Stimulated activated CD4-positive, alpha-beta T cell treated with anti-CD3 and anti-CD28 coated beads, Interleukin-4, amount 100 ng/mL, for 48 hours (primary cell): ENCODE data around the gene GFAP.

Source experiments
- DNase-seq, 2 donors: peaks; one replicate each; pipeline ENCODE4 v3.0.0-alpha.2; 2020; ENCODE audit warnings: low read depth in 2 of 2

Gene GFAP

GRCh38 chr17:44931376-44931775 is 16.1 kb upstream of the GFAP start:
- DNase-seq, result no peak

- DNase-seq, result no peak
Measured at GRCh38 chr17:44930667-44931066, 15.4 kb upstream of the GFAP start.

DNA sequence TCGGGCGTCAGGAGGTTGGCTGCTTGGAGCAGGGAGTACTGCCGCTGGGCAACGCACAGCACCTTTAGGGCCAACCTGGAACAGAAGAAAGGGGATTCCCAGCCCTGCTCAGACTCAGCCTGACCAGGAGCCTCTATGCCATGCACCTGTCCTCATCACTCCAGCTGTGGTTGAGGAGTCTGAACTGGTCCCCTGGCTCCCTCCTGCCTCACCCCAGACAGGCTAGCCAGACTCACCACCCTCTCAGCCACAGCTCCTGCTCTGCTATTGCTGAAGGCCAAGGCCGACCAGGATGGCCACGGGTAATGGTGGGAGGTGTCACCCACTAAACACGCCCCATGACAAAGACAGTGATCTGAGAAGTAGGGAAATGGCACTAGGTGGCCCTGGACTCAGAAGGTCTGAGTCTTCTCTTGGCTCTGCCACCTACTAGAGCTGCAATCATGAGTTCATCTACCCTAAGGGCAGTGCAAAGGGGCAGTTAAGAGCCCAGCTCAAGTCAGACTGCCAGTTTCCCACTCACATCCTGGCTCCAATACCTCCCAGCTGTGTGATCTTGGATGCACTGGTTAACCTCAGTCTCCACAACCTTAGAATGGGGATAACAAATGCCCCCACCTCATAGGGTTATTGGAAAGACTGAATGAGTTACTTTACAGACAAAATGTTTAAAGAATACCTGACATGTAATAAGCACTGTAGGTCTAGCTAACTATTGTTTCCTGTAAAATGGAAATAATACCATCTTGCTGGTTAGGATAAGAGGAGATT is 13.8 kb upstream of the GFAP start:
- no peak for DNase-seq

DNA sequence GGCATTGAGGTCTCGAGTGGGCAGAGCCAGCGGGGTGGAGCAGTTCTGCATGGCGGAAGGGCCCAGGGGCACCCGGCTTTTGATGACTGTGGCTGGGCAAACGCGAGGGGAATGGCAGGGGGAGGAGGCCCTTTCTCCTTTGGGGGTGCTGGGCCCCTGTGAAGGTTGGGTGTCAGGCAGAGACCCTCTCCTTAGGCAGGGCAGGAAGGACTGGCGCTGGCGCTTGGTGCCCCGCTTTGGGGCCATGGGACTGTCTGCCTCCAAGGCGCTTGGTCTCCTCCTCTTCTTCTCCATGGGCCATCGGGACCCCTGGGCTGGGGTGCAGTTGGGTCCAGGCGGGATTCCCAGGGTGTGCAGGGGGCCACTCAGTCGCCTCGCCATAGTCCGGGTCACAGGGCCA is 12.8 kb upstream of the GFAP start:
- DNase-seq, result no peak

- no peak for DNase-seq
Measured at GRCh38 chr17:44927696-44928095, 12.4 kb upstream of the GFAP start.

GRCh38 chr17:44926821-44927525 is 11.7 kb upstream of the GFAP start:
- DNase-seq, result no peak

GRCh38 chr17:44925731-44926697 is 10.7 kb upstream of the GFAP start:
- DNase-seq, result no peak

GRCh38 chr17:44924107-44924544 is 8.8 kb upstream of the GFAP start:
- no peak for DNase-seq

GRCh38 chr17:44922746-44923470 is 7.6 kb upstream of the GFAP start:
- no peak for DNase-seq

DNA sequence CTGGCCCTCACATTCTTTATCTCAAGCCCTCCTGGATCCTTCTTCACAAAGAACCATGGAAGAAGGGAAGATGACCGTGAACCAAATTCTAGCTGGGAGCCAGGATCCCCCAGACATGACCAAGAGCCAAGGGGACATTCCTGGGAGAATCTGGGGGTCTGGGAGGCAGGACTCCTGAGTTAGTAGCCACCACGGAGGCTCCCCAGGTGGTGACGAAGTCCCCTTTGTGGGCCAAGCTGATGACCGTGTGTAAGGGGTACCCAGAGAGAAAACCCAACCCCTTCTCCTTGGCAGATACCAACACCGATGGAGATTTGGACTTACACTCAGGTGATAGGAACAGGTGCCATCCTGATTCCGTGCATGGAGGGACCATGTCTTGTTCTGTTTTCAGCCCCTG is 6.8 kb upstream of the GFAP start:
- no peak for DNase-seq

DNA sequence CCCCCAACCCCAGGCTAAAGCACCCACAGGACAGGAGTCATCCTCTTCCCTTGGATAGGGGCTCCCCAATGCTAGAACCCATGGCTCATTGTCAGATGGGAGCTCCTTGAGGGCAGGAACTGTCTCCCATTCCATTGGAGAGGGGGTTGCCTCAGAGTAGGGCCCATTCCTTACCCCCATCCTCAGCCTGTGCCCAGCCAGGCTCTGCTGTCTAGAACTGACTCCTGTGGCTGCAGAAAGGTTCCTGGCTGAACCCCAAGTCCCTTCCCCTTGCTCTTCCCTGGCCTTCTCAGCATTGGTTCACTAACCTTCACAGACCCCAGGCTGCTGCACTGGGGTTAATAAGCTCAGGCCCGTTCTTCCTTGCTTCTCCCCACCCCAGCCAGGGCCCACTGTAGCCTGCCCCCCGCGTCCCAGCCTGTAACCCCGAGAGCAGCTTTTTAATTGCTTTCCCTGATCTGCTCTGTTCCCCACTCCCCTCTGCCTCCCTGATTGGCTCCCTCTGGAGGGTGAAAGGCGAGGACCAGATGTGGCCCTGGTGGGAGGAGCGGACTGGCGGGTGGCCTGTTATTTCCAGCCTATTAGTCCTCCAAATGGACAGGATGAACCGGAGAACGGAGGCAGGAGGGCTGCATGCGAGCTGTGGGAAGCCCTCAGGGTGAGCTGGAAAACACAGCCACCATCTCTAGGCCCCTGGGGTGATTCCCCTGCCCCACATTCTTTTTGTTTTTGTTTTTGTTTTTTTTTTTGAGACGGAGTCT is 6.0 kb upstream of the GFAP start:
- DNase-seq, result no peak

DNA sequence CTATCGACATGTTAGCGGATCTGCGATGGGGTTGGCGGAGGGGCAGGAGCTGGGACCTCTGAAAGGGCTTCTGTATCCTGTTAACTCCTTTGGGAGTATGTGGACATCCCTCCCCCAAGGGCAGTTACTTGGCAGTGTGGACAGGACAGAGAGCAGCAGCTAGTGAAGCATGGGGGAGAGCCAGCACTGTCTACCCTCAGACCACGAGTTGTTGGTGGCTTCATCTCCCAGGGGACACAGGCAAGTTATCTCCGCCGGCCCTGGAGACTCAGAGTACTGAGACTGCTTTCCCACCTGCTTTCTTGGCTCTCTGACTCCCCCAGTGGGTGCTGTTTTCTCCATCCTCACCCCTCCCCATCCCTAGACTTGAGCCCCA is 5.3 kb upstream of the GFAP start:
- DNase-seq, result no peak

DNA sequence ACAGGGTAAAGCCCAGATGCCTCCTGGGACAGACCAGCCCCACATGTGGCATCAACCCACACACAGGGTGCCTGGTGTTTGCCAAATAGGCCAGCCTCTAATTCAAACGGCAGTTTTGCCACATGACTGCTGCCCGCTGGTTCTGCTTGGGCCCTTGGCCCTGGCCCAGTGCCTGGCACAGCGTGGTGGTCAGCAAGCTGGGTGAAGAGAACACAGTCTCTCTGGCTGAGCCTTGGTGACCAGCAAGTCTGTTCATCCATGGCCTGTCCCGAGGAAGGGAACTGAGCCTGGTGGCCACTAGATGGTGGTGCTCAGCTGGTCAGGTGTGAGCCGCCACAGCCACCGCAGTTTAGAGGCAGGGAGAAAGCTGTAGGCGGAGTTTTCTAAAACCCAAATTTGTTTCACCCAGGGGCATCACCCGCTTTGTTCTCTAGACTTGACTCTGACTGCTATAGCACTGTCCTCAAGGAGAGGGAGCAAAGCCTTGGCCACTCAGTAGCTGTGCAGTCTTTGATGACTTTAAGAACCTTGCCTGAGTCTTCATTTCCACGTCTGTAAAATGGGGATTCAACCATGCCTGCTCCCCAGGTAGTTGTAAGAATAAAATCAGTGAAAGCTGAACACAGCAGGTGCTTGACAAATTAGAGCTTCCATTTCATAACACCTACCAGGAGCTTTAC is 4.7 kb upstream of the GFAP start:
- peak; percentile 40 to 56 for DNase-seq

DNA sequence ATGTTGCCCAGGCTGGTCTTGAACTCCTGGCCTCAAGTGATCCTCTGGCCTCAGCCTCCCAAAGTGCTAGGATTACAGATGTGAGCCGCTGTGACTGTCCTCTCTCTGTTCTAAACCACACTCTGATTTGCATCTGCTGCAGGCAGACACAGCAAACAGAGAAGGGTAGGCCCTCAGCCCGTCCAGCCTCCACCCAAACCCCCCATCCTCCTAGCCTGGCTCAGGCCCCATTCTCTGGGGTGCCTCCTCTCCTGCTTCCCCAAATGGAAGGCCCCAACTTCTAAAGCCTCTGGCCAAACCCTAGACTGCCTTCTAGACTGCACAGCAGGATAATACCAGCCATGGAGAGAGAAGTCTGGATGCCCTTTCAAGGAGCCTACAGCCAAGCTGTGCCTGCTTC is 4.1 kb upstream of the GFAP start:
- DNase-seq, result no peak

- no peak for DNase-seq
Measured at GRCh38 chr17:44918006-44918405, 2.7 kb upstream of the GFAP start.

GRCh38 chr17:44917456-44917855 is 2.2 kb upstream of the GFAP start:
- DNase-seq, result no peak

- no peak for DNase-seq
Measured at GRCh38 chr17:44916781-44917241, 1.5 kb upstream of the GFAP start.

- no peak for DNase-seq
Measured at GRCh38 chr17:44915862-44916780, 821 bp upstream of the GFAP start.

DNA sequence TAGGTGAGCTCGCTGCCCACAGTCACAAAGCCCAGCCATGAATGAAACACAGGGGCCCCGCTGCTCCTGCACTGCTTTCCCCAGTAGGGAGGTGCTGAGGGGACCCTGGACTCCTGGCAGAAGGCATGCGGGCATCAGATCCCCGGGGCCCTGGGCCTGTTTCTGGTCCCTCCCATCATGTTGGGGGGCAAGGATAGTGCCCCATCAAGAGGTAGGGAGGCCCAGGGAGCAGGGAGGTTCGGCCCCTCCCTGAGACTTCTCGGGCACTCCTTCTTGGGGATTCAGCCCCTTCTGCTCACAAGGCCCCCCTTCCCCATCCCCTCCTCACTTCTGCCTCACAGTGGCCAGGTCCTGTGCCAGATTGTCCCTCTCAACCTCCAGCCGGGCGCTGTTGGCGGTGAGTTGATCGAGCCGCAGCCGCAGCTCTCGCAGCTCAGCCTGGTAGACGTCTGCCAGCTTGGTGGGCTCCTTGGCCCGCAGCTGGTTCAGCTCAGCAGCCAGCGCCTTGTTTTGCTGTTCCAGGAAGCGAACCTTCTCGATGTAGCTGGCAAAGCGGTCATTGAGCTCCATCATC is 515 bp downstream of the GFAP start:
- DNase-seq, result no peak
